Measurements from ENCODE around the gene PRDM9. TPM values are rescaled to one million over a fixed set of nuclear protein-coding genes. Genes with fewer than 3 reads are reported as not detected.

The PRDM9 gene
- polyA plus RNA-seq, 1 of the 3 experiments (the other 2 are of a cell fraction), result not detected

GRCh38 chr5:23530571-23530970 is 23.2 kb downstream of the PRDM9 start:
- Histone ChIP-seq H3K9me2 (no peaks in the 10 kb centered on the region), H3K9ac (no peak overlapping the region), H3K27me3 (ENCODE audit: insufficient read depth) (no peaks in the 10 kb centered on the region), H4K20me1 (ENCODE audit: insufficient read depth) (no peaks in the 10 kb centered on the region), H3K9me3 (no peaks in the 10 kb centered on the region), H3K4me3 (ENCODE audit: low read depth in 2 of 2, low read length in 1 of 2) (no peak overlapping the region), H3K27ac (ENCODE audit: low read depth in 2 of 2, low read length in 1 of 2) (no peak overlapping the region), H2AFZ (ENCODE audit: low read depth) (no peak overlapping the region), H3F3A (replicated peaks; ENCODE audit: insufficient read depth) (no peaks in the 10 kb centered on the region), H3K4me2 (no peak overlapping the region), H3K4me1 (ENCODE audit: control insufficient read depth in 1 of 2, insufficient read depth in 2 of 2, low read depth in 1 of 2, low read length in 1 of 2) (no peaks in the 10 kb centered on the region), H3K79me2 (ENCODE audit: insufficient read depth) (no peaks in the 10 kb centered on the region), H3K36me3 (replicated peaks in 1 of 2; ENCODE audit: control insufficient read depth in 1 of 2, insufficient read depth in 2 of 2, low read length in 1 of 2) (no peaks in the 10 kb centered on the region)
- CTCF ChIA-PET, result no interaction called here
- DNase-seq, result no peak
- POLR2A ChIA-PET, result no interaction called here
- TF ChIP-seq NFIC (IDR thresholded peaks at IDR 0.05; ENCODE audit: borderline replicate concordance) (no peak), PBX3 (IDR thresholded peaks at IDR 0.05) (no peak)
- TF ChIP-seq, protein P1, sequence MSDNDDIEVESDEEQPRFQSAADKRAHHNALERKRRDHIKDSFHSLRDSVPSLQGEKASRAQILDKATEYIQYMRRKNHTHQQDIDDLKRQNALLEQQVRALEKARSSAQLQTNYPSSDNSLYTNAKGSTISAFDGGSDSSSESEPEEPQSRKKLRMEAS (IDR thresholded peaks at IDR 0.05; ENCODE audit: low read depth), result no peak

DNA sequence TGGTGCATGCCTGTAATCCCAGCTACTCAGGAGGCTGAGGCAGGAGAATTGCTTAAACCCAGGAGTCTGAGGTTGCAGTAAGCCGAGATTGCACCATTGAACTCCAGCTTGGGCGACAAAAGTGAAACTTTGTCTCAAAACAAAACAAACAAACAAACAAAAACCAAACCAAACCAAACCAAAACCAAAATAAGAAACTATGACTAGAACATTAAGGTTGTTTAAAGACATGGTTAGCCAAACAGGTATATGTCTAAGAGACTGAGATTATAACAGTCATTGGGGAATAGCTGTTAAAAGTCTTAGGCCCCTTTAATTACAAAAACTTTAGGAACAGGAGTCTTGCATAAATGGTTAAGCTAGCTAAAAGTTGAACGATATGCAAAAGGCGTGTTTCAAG is 63.6 kb downstream of the PRDM9 start:
- H3K4me3 ChIP-seq (ENCODE audit: low read depth in 2 of 2, low read length in 1 of 2), result no peak overlapping the region
- no peaks in the 10 kb centered on the region for H3K9me3 ChIP-seq
- H4K20me1 ChIP-seq (ENCODE audit: insufficient read depth), result no peaks in the 10 kb centered on the region
- WGBS (ENCODE audit: low lambda C conversion rate), result 4% methylated on average over 4 of the region's 4 CpGs
- H3K79me2 ChIP-seq (ENCODE audit: insufficient read depth), result no peaks in the 10 kb centered on the region
- no peaks in the 10 kb centered on the region for H3K4me1 ChIP-seq (ENCODE audit: control insufficient read depth in 1 of 2, insufficient read depth in 2 of 2, low read depth in 1 of 2, low read length in 1 of 2)
- no peaks in the 10 kb centered on the region for H3K9me2 ChIP-seq
- H2AFZ ChIP-seq (ENCODE audit: low read depth), result no peak overlapping the region
- ChIA-PET CTCF (no interaction called here), POLR2A (no interaction called here)
- no peaks in the 10 kb centered on the region for H3K36me3 ChIP-seq (replicated peaks in 1 of 2; ENCODE audit: control insufficient read depth in 1 of 2, insufficient read depth in 2 of 2, low read length in 1 of 2)
- no peak overlapping the region for H3K9ac ChIP-seq
- H3K27ac ChIP-seq (ENCODE audit: low read depth in 2 of 2, low read length in 1 of 2), result no peak overlapping the region
- DNase-seq, result no peak
- TF ChIP-seq, protein P2, sequence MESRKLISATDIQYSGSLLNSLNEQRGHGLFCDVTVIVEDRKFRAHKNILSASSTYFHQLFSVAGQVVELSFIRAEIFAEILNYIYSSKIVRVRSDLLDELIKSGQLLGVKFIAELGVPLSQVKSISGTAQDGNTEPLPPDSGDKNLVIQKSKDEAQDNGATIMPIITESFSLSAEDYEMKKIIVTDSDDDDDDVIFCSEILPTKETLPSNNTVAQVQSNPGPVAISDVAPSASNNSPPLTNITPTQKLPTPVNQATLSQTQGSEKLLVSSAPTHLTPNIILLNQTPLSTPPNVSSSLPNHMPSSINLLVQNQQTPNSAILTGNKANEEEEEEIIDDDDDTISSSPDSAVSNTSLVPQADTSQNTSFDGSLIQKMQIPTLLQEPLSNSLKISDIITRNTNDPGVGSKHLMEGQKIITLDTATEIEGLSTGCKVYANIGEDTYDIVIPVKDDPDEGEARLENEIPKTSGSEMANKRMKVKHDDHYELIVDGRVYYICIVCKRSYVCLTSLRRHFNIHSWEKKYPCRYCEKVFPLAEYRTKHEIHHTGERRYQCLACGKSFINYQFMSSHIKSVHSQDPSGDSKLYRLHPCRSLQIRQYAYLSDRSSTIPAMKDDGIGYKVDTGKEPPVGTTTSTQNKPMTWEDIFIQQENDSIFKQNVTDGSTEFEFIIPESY (IDR thresholded peaks at IDR 0.05; ENCODE audit: borderline replicate concordance, low read depth), result no peak
- TF ChIP-seq, protein P3, sequence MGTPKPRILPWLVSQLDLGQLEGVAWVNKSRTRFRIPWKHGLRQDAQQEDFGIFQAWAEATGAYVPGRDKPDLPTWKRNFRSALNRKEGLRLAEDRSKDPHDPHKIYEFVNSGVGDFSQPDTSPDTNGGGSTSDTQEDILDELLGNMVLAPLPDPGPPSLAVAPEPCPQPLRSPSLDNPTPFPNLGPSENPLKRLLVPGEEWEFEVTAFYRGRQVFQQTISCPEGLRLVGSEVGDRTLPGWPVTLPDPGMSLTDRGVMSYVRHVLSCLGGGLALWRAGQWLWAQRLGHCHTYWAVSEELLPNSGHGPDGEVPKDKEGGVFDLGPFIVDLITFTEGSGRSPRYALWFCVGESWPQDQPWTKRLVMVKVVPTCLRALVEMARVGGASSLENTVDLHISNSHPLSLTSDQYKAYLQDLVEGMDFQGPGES (IDR thresholded peaks at IDR 0.05; ENCODE audit: low read depth, low read length), result no peak
- TF ChIP-seq, protein P4, sequence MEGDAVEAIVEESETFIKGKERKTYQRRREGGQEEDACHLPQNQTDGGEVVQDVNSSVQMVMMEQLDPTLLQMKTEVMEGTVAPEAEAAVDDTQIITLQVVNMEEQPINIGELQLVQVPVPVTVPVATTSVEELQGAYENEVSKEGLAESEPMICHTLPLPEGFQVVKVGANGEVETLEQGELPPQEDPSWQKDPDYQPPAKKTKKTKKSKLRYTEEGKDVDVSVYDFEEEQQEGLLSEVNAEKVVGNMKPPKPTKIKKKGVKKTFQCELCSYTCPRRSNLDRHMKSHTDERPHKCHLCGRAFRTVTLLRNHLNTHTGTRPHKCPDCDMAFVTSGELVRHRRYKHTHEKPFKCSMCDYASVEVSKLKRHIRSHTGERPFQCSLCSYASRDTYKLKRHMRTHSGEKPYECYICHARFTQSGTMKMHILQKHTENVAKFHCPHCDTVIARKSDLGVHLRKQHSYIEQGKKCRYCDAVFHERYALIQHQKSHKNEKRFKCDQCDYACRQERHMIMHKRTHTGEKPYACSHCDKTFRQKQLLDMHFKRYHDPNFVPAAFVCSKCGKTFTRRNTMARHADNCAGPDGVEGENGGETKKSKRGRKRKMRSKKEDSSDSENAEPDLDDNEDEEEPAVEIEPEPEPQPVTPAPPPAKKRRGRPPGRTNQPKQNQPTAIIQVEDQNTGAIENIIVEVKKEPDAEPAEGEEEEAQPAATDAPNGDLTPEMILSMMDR (IDR thresholded peaks at IDR 0.05), result no peak
- no peak for TF ChIP-seq TAF1 (IDR thresholded peaks at IDR 0.05; ENCODE audit: borderline replicate concordance, low read depth, low read length)
- no peak for TF ChIP-seq MXI1 (IDR thresholded peaks at IDR 0.05; ENCODE audit: low read depth, low read length)
- no peak for TF ChIP-seq RCOR1 (IDR thresholded peaks at IDR 0.05; ENCODE audit: low read length)
- no peak for TF ChIP-seq GABPA (IDR thresholded peaks at IDR 0.05; ENCODE audit: low read depth)
- no peak for TF ChIP-seq USF2 (IDR thresholded peaks at IDR 0.05; ENCODE audit: borderline replicate concordance, low read depth, low read length)
- TF ChIP-seq EZH2phosphoT487 (IDR thresholded peaks at IDR 0.05; ENCODE audit: borderline replicate concordance, low read depth), result no peak
- no peak for TF ChIP-seq JUND (IDR thresholded peaks at IDR 0.05)
- no peak for TF ChIP-seq YY1 (IDR thresholded peaks at IDR 0.05; ENCODE audit: low read depth)
- TF ChIP-seq RFX5 (IDR thresholded peaks at IDR 0.05; ENCODE audit: low read length), result no peak
- no peak for TF ChIP-seq POLR2AphosphoS5 (IDR thresholded peaks at IDR 0.05; ENCODE audit: low read depth, low read length)
- TF ChIP-seq EP300 (IDR thresholded peaks at IDR 0.05; ENCODE audit: borderline replicate concordance in 1 of 2, low read depth in 1 of 2, low read length in 1 of 2), result no peak
- H3K27me3 ChIP-seq (ENCODE audit: insufficient read depth), result no peaks in the 10 kb centered on the region
- no peaks in the 10 kb centered on the region for H3F3A ChIP-seq (replicated peaks; ENCODE audit: insufficient read depth)
- no peak overlapping the region for H3K4me2 ChIP-seq

All from SK-N-SH (cell line).